Chondrocyte (in vitro differentiated cells): ENCODE results near the gene RCBTB2. TPM values are rescaled to one million over a fixed set of nuclear protein-coding genes. Genes with fewer than 3 reads are reported as not detected.
A peak's percentile ranks its signal among the peaks of the same experiment; 100 is the strongest.
"Not testable (repeated sequence)": the region's sequence is repeated elsewhere in the genome, so short reads cannot be mapped to it uniquely, and the experiment has no call there.

ENCODE experiments used
- DNase-seq: peaks from one replicate; pipeline ENCODE4 v3.0.0; 2021; ENCODE audit warnings: mixed read lengths, low spot score
- H3K27ac Mint-ChIP-seq: one replicate; pipeline ENCODE4 v1.8.0; 2021; ENCODE audit warnings: mild to moderate bottlenecking, moderate library complexity, mixed read lengths; ENCODE audit not compliant: unreplicated experiment
- H3K27me3 Mint-ChIP-seq: 2 replicates; pipeline ENCODE4 v1.8.0; 2021; ENCODE audit warnings: low read depth, mixed read lengths
- H3K36me3 Mint-ChIP-seq: 2 replicates; pipeline ENCODE4 v1.8.0; 2021; ENCODE audit warnings: low read depth, mixed read lengths
- H3K4me1 Mint-ChIP-seq: 2 replicates; pipeline ENCODE4 v1.8.0; 2021; ENCODE audit warnings: low read depth, mild to moderate bottlenecking, mixed read lengths
- H3K4me3 Mint-ChIP-seq: one replicate; pipeline ENCODE4 v1.8.0; 2021; ENCODE audit warnings: mild to moderate bottlenecking, moderate library complexity, mixed read lengths; ENCODE audit not compliant: unreplicated experiment
- H3K9me3 Mint-ChIP-seq: 2 replicates; pipeline ENCODE4 v1.8.0; 2021; ENCODE audit warnings: low read depth, mixed read lengths
- total RNA-seq: library from RNA; stranded (reverse); gene quantifications from 3 replicates; pipeline ENCODE4 v1.2.1, GENCODE V29; 2021
- TF ChIP-seq, protein P1 (sequence below): fragments of 200-600 bp; sonication (generic); IDR thresholded peaks from 2 replicates; pipeline ENCODE4 v1.5.0; 2021; ENCODE audit warnings: antibody characterized with exemption, mild to moderate bottlenecking, moderate library complexity

The RCBTB2 gene
- total RNA-seq, 1 donor from 2014 or later = 8.6 TPM

DNA sequence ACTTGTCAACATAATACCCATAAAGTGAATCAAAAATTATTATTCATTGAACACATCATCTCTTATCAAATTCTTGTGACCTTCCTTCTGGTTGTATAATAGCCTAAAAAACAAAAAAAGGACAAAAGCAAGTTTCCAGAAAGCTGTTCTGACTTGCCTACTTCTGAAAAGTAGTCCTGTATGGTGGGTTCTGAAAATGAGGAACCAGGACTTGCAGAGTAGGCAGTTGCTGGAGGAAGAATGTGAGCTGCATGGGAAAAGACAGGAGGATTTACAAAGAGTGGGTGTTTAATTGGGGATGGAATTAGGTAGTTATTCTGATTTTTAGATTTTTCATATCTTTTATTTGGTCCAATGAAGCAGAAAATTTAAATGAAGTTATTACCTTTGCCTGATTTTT lies 56.7 kb downstream of the RCBTB2 start:
- Mint-ChIP-seq H3K4me3 (no peak overlapping the region), H3K27me3 (no peaks in the 10 kb centered on the region), H3K27ac (no peak overlapping the region), H3K4me1 (peaks cover 25% of the 10 kb centered on the region), H3K9me3 (no peaks in the 10 kb centered on the region), H3K36me3 (peaks cover 10% of the 10 kb centered on the region)
- no peak for DNase-seq
- TF ChIP-seq, protein P1, sequence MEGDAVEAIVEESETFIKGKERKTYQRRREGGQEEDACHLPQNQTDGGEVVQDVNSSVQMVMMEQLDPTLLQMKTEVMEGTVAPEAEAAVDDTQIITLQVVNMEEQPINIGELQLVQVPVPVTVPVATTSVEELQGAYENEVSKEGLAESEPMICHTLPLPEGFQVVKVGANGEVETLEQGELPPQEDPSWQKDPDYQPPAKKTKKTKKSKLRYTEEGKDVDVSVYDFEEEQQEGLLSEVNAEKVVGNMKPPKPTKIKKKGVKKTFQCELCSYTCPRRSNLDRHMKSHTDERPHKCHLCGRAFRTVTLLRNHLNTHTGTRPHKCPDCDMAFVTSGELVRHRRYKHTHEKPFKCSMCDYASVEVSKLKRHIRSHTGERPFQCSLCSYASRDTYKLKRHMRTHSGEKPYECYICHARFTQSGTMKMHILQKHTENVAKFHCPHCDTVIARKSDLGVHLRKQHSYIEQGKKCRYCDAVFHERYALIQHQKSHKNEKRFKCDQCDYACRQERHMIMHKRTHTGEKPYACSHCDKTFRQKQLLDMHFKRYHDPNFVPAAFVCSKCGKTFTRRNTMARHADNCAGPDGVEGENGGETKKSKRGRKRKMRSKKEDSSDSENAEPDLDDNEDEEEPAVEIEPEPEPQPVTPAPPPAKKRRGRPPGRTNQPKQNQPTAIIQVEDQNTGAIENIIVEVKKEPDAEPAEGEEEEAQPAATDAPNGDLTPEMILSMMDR = no peak

DNA sequence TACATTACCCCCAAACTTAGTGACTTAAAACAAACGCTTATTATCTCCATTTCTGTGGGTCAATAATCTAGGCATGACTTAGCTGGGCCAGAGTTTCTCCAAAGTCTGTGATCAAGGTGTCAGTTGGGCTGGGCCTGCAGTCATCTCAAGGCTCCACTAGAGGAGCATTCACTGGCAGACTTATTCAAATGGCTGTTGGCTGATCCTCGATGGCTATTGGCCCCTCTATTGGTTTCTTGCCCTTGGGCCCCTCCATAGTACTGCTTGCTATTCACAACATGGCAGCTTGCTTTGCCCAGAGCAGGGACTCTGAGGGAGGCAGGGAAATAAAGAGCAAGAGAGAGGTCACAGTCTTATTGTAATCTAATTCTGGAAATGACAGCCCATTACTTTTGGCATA lies 57.6 kb downstream of the RCBTB2 start:
- H3K4me3 Mint-ChIP-seq = no peak overlapping the region
- TF ChIP-seq, protein P1 = no peak
- no peaks in the 10 kb centered on the region for H3K27me3 Mint-ChIP-seq
- peaks cover 25% of the 10 kb centered on the region for H3K4me1 Mint-ChIP-seq
- H3K9me3 Mint-ChIP-seq = no peaks in the 10 kb centered on the region
- no peak overlapping the region for H3K27ac Mint-ChIP-seq
- peaks cover 10% of the 10 kb centered on the region for H3K36me3 Mint-ChIP-seq
- no peak for DNase-seq

DNA sequence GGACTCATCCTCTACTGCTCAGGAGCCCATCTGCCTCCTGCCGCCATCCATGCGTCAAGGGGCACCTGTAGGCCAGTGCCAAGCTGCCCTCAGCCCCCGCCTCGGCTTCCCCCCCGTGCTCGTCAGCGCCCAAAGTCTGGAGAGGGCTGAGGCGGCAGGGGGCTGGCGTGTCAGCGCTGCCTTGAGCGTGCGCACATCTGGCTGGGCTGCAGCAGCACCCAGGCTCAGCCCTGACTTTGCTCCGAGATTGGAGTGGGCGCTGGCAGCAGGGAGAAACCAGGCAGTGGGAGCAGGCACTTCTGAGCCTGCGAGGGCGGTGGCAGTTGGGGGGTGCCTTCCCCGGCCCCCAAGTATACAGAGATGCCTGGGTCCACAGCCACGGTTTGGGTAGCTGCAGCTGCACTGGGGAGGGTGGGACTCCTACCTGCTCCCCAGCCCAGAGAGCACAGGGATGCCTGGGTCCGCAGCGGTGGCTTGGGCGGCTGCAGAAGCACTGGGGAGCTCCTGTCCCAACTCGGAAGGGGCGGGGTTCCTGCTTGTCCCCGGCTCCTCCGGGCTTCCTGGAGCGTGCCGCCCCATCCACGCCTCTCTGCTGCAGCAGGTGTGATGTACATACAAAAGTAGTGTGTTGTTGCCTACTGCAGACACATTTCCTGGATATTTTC lies 75.2 kb downstream of the RCBTB2 start:
- Mint-ChIP-seq H3K36me3 (peaks cover 34% of the 10 kb centered on the region), H3K9me3 (no peaks in the 10 kb centered on the region), H3K27ac (no peak overlapping the region), H3K4me1 (no peaks in the 10 kb centered on the region), H3K4me3 (no peak overlapping the region), H3K27me3 (no peaks in the 10 kb centered on the region)
- peak; percentile 92 for DNase-seq
- TF ChIP-seq, protein P1 = no peak

DNA sequence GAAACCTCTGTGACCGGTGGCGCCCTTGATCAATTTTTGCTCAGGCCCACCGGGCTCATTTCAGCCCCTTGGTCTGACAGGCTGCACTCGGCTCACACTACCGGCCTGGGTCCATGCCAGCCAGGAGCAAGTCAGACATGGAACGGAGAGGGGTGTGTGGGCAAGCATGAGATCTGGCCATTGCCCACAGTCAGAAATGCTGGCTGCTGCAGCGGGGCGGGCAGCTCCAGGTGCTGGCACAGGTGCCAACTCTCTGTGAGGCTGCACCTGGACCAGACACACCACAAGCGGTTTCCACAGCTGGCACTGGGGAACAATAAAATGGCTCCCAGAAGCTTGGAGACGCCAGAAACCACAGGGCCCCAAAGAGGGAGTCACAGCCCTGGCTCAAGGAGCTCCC lies 76.3 kb downstream of the RCBTB2 start:
- TF ChIP-seq, protein P1 = no peak
- H3K27me3 Mint-ChIP-seq = no peaks in the 10 kb centered on the region
- H3K4me1 Mint-ChIP-seq = no peaks in the 10 kb centered on the region
- H3K9me3 Mint-ChIP-seq = peaks cover 5% of the 10 kb centered on the region
- H3K4me3 Mint-ChIP-seq = no peak overlapping the region
- peaks cover 33% of the 10 kb centered on the region for H3K36me3 Mint-ChIP-seq
- no peak for DNase-seq
- H3K27ac Mint-ChIP-seq = no peak overlapping the region

DNA sequence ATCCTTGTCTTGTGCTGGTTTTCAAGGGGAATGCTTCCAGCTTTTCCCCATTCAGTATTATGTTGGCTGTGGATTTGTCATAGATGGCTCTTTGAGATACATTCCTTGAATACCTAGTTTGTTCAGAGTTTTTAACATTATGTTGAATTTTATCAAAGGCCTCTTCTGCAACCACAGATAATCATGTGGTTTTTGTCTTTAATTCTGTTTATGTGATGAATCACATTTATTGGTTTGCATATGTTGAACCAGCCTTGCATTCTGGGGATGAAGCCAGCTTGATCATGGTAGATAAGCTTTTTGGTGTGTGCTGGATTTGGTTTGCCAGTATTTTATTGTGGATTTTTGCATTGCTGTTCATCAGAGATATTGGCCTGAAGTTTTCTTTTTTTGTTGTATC lies 81.7 kb downstream of the RCBTB2 start:
- H3K4me3 Mint-ChIP-seq, H3K27me3 Mint-ChIP-seq, DNase-seq: not testable (repeated sequence)

DNA sequence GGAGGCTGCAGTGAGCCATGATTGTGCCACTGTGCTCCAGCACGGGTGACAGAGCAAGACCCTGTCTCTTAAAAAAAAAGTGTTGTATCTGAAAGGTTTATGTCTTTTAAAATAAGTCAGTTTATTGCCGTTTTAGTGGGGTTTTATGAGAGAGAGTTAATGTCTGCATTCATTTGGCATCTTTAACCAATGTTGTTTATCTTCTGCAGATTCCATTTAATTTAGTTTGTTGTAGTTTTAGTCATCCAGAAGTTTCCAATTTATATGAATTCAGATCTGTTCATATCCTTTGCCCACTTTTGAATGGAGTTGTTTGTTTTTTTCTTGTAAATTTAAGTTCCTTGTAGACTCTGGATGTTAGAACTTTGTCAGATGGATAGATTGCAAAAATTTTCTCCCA lies 83.2 kb downstream of the RCBTB2 start:
- DNase-seq = no peak
- H3K9me3 Mint-ChIP-seq = peaks cover 18% of the 10 kb centered on the region
- peaks cover 19% of the 10 kb centered on the region for H3K4me1 Mint-ChIP-seq
- no peaks in the 10 kb centered on the region for H3K27me3 Mint-ChIP-seq
- TF ChIP-seq, protein P1 = no peak
- peaks cover 18% of the 10 kb centered on the region for H3K36me3 Mint-ChIP-seq
- H3K4me3 Mint-ChIP-seq = no peak overlapping the region
- H3K27ac Mint-ChIP-seq = no peak overlapping the region

More for the DNA sequence above, 81.7 kb downstream of the RCBTB2 start:
- Mint-ChIP-seq H3K9me3 (peaks cover 18% of the 10 kb centered on the region), H3K4me1 (peaks cover 19% of the 10 kb centered on the region), H3K36me3 (peaks cover 24% of the 10 kb centered on the region)
- not testable (repeated sequence) for H3K27ac Mint-ChIP-seq
